HEK293 (cell line): ENCODE results near the gene PTGER3.

Experiments used
- CTCF ChIA-PET: fragments of 350-600 bp; formaldehyde crosslinking; extraction: SDS; loops from one replicate; lab custom pipeline; 2021; ENCODE audit warnings: antibody characterized with exemption; lab: Yijun Ruan, JAX
- POLR2A ChIA-PET: fragments of 300-600 bp; formaldehyde crosslinking; extraction: SDS; loops from one replicate; lab custom pipeline; 2020; ENCODE audit warnings: antibody characterized with exemption, inconsistent platforms; lab: Yijun Ruan, JAX
- H3K27ac ChIP-seq: fragments of 200-500 bp; sonication (Bioruptor generic); 2 replicates; pipeline ENCODE4 v1.5.1; 2014; ENCODE audit warnings: low read depth, low read length, control low read depth, inconsistent platforms; ENCODE audit errors: extremely low read depth
- H3K36me3 ChIP-seq, 2 experiments: fragments of 200-500 bp in 1 of 2; sonication (Bioruptor generic) in 1 of 2; 1 replicate in 1 of 2; 2 replicates in 1 of 2; pipeline ENCODE4 v1.5.1; 2014 to 2017; ENCODE audit warnings: inconsistent platforms in 2 of 2, low read length in 2 of 2; ENCODE audit not compliant: control insufficient read depth in 2 of 2, insufficient read depth in 1 of 2
- H3K4me1 ChIP-seq: fragments of 200-500 bp; sonication (Bioruptor generic); 2 replicates; pipeline ENCODE4 v1.5.1; 2014; ENCODE audit warnings: mild to moderate bottlenecking, low read length, inconsistent platforms; ENCODE audit not compliant: control insufficient read depth, insufficient read depth
- H3K4me3 ChIP-seq: 2 replicates; pipeline ENCODE4 v1.5.1; 2011; ENCODE audit warnings: low read depth, mild to moderate bottlenecking, control low read depth, low read length, moderate library complexity
- H3K9me3 ChIP-seq: fragments of 200-500 bp; sonication (Bioruptor generic); 2 replicates; pipeline ENCODE4 v1.5.1; 2014; ENCODE audit warnings: low read depth, low read length, inconsistent platforms; ENCODE audit not compliant: control insufficient read depth, insufficient read depth
- FEZF1 ChIP-seq: fragments of 450-650 bp; formaldehyde crosslinking; IDR thresholded peaks from 2 replicates; pipeline ENCODE4 v1.5.1; 2016; ENCODE audit warnings: missing biosample characterization, missing genetic modification characterization
- GLIS1 ChIP-seq: fragments of 450-650 bp; formaldehyde crosslinking; IDR thresholded peaks from 2 replicates; pipeline ENCODE4 v1.5.1; 2016; ENCODE audit warnings: missing biosample characterization, missing genetic modification characterization
- HOXA7 ChIP-seq: sonication (generic); formaldehyde crosslinking; IDR thresholded peaks from 2 replicates; pipeline ENCODE4 v1.8.1; 2022; ENCODE audit warnings: missing genetic modification reagents, borderline replicate concordance
- KLF10 ChIP-seq: fragments of 450-650 bp; IDR thresholded peaks from 2 replicates; pipeline ENCODE4 v1.5.1; 2018; ENCODE audit warnings: missing biosample characterization, mild to moderate bottlenecking, missing genetic modification characterization
- MYNN ChIP-seq: fragments of 450-650 bp; formaldehyde crosslinking; IDR thresholded peaks from 2 replicates; pipeline ENCODE4 v1.5.1; 2016; ENCODE audit warnings: missing biosample characterization, missing genetic modification characterization, borderline replicate concordance
- SCRT1 ChIP-seq: fragments of 450-650 bp; formaldehyde crosslinking; IDR thresholded peaks from 2 replicates; pipeline ENCODE4 v1.5.1; 2016; ENCODE audit warnings: missing biosample characterization, missing genetic modification characterization, borderline replicate concordance
- SP7 ChIP-seq: fragments of 450-650 bp; formaldehyde crosslinking; IDR thresholded peaks from 2 replicates; pipeline ENCODE4 v1.5.1; 2016; ENCODE audit warnings: missing biosample characterization, missing genetic modification characterization
- TRIM28 ChIP-seq: IDR thresholded peaks from 2 replicates; pipeline ENCODE4 v1.6.1; 2011; ENCODE audit warnings: low read length, control low read depth, borderline replicate concordance
- ZBTB21 ChIP-seq: fragments of 450-650 bp; formaldehyde crosslinking; IDR thresholded peaks from 2 replicates; pipeline ENCODE4 v1.5.1; 2017; ENCODE audit warnings: missing biosample characterization, missing genetic modification characterization
- ZBTB8A ChIP-seq: fragments of 450-650 bp; formaldehyde crosslinking; IDR thresholded peaks from 2 replicates; pipeline ENCODE4 v1.5.1; 2016; ENCODE audit warnings: missing biosample characterization, missing genetic modification characterization
- ZFP37 ChIP-seq: fragments of 450-650 bp; formaldehyde crosslinking; IDR thresholded peaks from 2 replicates; pipeline ENCODE4 v1.5.1; 2016; ENCODE audit warnings: missing biosample characterization, missing genetic modification characterization
- ZFP41 ChIP-seq: fragments of 450-650 bp; formaldehyde crosslinking; IDR thresholded peaks from 2 replicates; pipeline ENCODE4 v1.5.1; 2016; ENCODE audit warnings: missing biosample characterization, missing genetic modification characterization, borderline replicate concordance
- ZIC2 ChIP-seq: fragments of 450-650 bp; formaldehyde crosslinking; IDR thresholded peaks from 2 replicates; pipeline ENCODE4 v1.5.1; 2016; ENCODE audit warnings: missing biosample characterization, missing genetic modification characterization
- ZNF2 ChIP-seq: fragments of 450-650 bp; formaldehyde crosslinking; IDR thresholded peaks from 2 replicates; pipeline ENCODE4 v1.5.1; 2016; ENCODE audit warnings: missing biosample characterization, missing genetic modification characterization
- ZNF214 ChIP-seq: fragments of 450-650 bp; formaldehyde crosslinking; IDR thresholded peaks from 2 replicates; pipeline ENCODE4 v1.5.1; 2017; ENCODE audit warnings: missing biosample characterization, mild to moderate bottlenecking, missing genetic modification characterization, borderline replicate concordance
- ZNF292 ChIP-seq: fragments of 450-650 bp; formaldehyde crosslinking; IDR thresholded peaks from 2 replicates; pipeline ENCODE4 v1.5.1; 2016; ENCODE audit warnings: low read depth, missing biosample characterization, missing genetic modification characterization, borderline replicate concordance
- ZNF354C ChIP-seq: fragments of 450-650 bp; formaldehyde crosslinking; IDR thresholded peaks from 2 replicates; pipeline ENCODE4 v1.5.1; 2016; ENCODE audit warnings: missing biosample characterization, missing genetic modification characterization, low read depth, borderline replicate concordance
- ZNF677 ChIP-seq: fragments of 450-650 bp; IDR thresholded peaks from 2 replicates; pipeline ENCODE4 v1.5.0; 2018; ENCODE audit warnings: missing biosample characterization, mild to moderate bottlenecking, missing genetic modification characterization, moderate library complexity
- ZNF701 ChIP-seq: fragments of 450-650 bp; formaldehyde crosslinking; IDR thresholded peaks from 2 replicates; pipeline ENCODE4 v1.5.1; 2016; ENCODE audit warnings: missing biosample characterization, missing genetic modification characterization
- ZNF707 ChIP-seq: fragments of 450-650 bp; formaldehyde crosslinking; IDR thresholded peaks from 2 replicates; pipeline ENCODE4 v1.5.1; 2016; ENCODE audit warnings: missing biosample characterization, missing genetic modification characterization
- TF ChIP-seq, protein P1 (sequence below): fragments of 450-650 bp; formaldehyde crosslinking; IDR thresholded peaks from 2 replicates; pipeline ENCODE4 v1.5.0; 2017; ENCODE audit warnings: missing biosample characterization, missing genetic modification characterization, borderline replicate concordance
- TF ChIP-seq, protein P2 (sequence below): fragments of 450-650 bp; formaldehyde crosslinking; IDR thresholded peaks from 2 replicates; pipeline ENCODE4 v1.5.1; 2016; ENCODE audit warnings: missing biosample characterization, missing genetic modification characterization
- TF ChIP-seq, protein P3 (sequence below): fragments of 450-650 bp; formaldehyde crosslinking; IDR thresholded peaks from 2 replicates; pipeline ENCODE4 v1.5.1; 2016; ENCODE audit warnings: missing biosample characterization, missing genetic modification characterization

PTGER3 gene

DNA sequence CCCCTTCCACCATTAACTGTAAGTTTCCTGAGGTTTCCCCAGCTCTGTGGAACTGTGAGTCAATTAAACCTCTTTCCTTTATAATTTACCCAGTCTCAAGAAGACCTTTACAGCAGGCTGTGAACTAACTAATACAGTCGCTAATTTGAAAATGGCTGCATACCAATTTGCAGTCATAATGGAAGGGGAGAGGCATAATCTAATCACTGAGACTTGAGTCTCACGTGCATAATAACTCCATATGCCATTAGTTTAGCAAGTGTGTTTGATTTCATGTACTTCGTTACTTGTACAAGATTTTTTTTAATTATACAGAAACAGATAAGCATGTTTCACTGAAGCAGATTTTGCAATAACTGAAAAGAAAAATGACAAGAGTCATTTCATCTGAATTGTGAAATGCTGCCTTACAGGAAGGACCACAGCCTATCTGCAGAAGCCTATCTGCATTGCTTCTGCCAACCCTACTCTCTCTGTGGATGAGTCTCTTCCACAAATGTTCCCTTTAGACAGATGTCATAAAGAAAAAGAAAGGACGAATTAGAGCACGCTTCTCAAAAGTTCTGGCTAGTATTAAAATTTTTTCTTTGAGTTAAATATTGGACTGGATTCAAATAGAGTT is 99.1 kb downstream of the PTGER3 start:
- CTCF ChIA-PET = interaction anchor here (0.6 kb wide), 1 partner anchor 505 kb away, joined by 4 read pairs; no protein-coding TSS in a partner anchor
- TF ChIP-seq ZFP41 (tag by site-specific recombination) (no peak), ZNF354C (tag by site-specific recombination) (no peak), ZNF707 (tag by site-specific recombination) (no peak), ZFP37 (no peak), ZNF292 (tag by site-specific recombination) (no peak), SCRT1 (tag by site-specific recombination) (no peak), ZNF2 (no peak), HOXA7 (CRISPR knock-in tag) (no peak), ZBTB8A (tag by site-specific recombination) (no peak), MYNN (no peak)
- TF ChIP-seq, protein P1, sequence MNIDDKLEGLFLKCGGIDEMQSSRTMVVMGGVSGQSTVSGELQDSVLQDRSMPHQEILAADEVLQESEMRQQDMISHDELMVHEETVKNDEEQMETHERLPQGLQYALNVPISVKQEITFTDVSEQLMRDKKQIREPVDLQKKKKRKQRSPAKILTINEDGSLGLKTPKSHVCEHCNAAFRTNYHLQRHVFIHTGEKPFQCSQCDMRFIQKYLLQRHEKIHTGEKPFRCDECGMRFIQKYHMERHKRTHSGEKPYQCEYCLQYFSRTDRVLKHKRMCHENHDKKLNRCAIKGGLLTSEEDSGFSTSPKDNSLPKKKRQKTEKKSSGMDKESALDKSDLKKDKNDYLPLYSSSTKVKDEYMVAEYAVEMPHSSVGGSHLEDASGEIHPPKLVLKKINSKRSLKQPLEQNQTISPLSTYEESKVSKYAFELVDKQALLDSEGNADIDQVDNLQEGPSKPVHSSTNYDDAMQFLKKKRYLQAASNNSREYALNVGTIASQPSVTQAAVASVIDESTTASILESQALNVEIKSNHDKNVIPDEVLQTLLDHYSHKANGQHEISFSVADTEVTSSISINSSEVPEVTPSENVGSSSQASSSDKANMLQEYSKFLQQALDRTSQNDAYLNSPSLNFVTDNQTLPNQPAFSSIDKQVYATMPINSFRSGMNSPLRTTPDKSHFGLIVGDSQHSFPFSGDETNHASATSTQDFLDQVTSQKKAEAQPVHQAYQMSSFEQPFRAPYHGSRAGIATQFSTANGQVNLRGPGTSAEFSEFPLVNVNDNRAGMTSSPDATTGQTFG (tag by site-specific recombination) = no peak
- POLR2A ChIA-PET = no interaction called here
- no peak overlapping the region for H3K27ac ChIP-seq
- no peaks in the 10 kb centered on the region for H3K36me3 ChIP-seq
- no peak overlapping the region for H3K4me3 ChIP-seq
- H3K4me1 ChIP-seq = no peaks in the 10 kb centered on the region
- H3K9me3 ChIP-seq = no peaks in the 10 kb centered on the region

DNA sequence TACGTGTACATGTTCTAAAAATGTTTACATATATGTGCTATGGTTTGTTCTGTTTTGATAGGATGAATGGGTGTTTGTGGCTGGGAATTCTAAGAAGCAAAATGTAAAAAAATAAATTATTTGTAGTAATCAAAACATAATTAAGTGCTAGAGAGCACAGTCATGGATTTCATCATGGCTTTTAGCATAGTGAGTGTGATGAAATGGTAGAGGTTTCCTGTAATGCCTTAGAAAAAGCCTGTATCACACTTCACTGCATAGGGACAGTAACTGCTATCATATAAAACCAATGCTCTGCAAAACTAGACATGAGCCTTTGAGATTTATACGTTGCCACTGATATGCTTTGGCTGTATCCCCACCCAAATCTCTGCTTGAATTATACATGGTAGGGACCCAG is 99.8 kb downstream of the PTGER3 start:
- ChIA-PET CTCF (no interaction called here), POLR2A (no interaction called here)
- H3K9me3 ChIP-seq = no peaks in the 10 kb centered on the region
- no peak for TF ChIP-seq SP7 (tag by site-specific recombination)
- TF ChIP-seq ZIC2 (tag by site-specific recombination) = no peak
- TF ChIP-seq KLF10 (tag by site-specific recombination) = no peak
- no peak for TF ChIP-seq FEZF1 (tag by site-specific recombination)
- TF ChIP-seq ZBTB21 (tag by site-specific recombination) = no peak
- TF ChIP-seq ZNF677 (tag by site-specific recombination) = no peak
- no peak for TF ChIP-seq ZNF214 (tag by site-specific recombination)
- no peak for TF ChIP-seq ZNF701
- TF ChIP-seq, protein P2, sequence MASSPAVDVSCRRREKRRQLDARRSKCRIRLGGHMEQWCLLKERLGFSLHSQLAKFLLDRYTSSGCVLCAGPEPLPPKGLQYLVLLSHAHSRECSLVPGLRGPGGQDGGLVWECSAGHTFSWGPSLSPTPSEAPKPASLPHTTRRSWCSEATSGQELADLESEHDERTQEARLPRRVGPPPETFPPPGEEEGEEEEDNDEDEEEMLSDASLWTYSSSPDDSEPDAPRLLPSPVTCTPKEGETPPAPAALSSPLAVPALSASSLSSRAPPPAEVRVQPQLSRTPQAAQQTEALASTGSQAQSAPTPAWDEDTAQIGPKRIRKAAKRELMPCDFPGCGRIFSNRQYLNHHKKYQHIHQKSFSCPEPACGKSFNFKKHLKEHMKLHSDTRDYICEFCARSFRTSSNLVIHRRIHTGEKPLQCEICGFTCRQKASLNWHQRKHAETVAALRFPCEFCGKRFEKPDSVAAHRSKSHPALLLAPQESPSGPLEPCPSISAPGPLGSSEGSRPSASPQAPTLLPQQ (tag by site-specific recombination) = no peak
- TF ChIP-seq, protein P3, sequence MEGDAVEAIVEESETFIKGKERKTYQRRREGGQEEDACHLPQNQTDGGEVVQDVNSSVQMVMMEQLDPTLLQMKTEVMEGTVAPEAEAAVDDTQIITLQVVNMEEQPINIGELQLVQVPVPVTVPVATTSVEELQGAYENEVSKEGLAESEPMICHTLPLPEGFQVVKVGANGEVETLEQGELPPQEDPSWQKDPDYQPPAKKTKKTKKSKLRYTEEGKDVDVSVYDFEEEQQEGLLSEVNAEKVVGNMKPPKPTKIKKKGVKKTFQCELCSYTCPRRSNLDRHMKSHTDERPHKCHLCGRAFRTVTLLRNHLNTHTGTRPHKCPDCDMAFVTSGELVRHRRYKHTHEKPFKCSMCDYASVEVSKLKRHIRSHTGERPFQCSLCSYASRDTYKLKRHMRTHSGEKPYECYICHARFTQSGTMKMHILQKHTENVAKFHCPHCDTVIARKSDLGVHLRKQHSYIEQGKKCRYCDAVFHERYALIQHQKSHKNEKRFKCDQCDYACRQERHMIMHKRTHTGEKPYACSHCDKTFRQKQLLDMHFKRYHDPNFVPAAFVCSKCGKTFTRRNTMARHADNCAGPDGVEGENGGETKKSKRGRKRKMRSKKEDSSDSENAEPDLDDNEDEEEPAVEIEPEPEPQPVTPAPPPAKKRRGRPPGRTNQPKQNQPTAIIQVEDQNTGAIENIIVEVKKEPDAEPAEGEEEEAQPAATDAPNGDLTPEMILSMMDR (tag by site-specific recombination) = no peak
- no peak for TF ChIP-seq TRIM28
- no peak for TF ChIP-seq GLIS1 (tag by site-specific recombination)
- no peaks in the 10 kb centered on the region for H3K4me1 ChIP-seq
- H3K4me3 ChIP-seq = no peak overlapping the region
- H3K36me3 ChIP-seq = no peaks in the 10 kb centered on the region
- no peak overlapping the region for H3K27ac ChIP-seq
